Lower leg skin (tissue), 4 donors: ENCODE measurements around the gene FUT8. TPM values are rescaled to one million over a fixed set of nuclear protein-coding genes. Genes with fewer than 3 reads are reported as not detected.
"Not testable (repeated sequence)": the region's sequence is repeated elsewhere in the genome, so short reads cannot be mapped to it uniquely, and the experiment has no call there.

ENCODE experiments used
- DNase-seq, 2 donors: peaks; one replicate each; pipeline ENCODE4 v3.0.0-alpha.2; 2019; ENCODE audit warnings: low spot score in 2 of 2
- H3K4me3 ChIP-seq: fragments of 200-600 bp; sonication (generic); 2 replicates; pipeline ENCODE4 v1.5.1; 2017; ENCODE audit warnings: mild to moderate bottlenecking, low read depth; ENCODE audit not compliant: poor library complexity, severe bottlenecking
- CTCF ChIP-seq, 3 donors: fragments of 450-650 bp; IDR thresholded peaks; one replicate each; pipeline ENCODE4 v1.5.1; 2016; ENCODE audit warnings: antibody characterized with exemption in 3 of 3, mild to moderate bottlenecking in 3 of 3, moderate library complexity in 2 of 3
- POLR2A ChIP-seq, 2 donors: fragments of 450-650 bp; IDR thresholded peaks; one replicate each; pipeline ENCODE4 v1.6.1; 2016 to 2017; ENCODE audit warnings: antibody characterized with exemption in 2 of 2, mild to moderate bottlenecking in 1 of 2, moderate library complexity in 1 of 2
- WGBS, 2 donors: methylation state at CpG; one replicate each; pipeline ENCODE4 v1.1.5; 2018; 5-methylcytosine and 5-hydroxymethylcytosine counted together
- intact Hi-C: fragments of 100-400 bp; cut with DNase I; formaldehyde crosslinking; loops from one replicate; pipeline ENCODE4 v1.15.0; 2023; ENCODE audit warnings: low total_unique reads
- total RNA-seq, 4 donors: library from RNA; depleted of rRNA; stranded (reverse); fragments of >200 nt; gene quantifications; one replicate each; pipeline ENCODE4 v1.1.0, GENCODE V29; 2016

The FUT8 gene
- total RNA-seq, 4 donors from 2014 or later = 17.9 to 28.0 (median 25.2) TPM

DNA sequence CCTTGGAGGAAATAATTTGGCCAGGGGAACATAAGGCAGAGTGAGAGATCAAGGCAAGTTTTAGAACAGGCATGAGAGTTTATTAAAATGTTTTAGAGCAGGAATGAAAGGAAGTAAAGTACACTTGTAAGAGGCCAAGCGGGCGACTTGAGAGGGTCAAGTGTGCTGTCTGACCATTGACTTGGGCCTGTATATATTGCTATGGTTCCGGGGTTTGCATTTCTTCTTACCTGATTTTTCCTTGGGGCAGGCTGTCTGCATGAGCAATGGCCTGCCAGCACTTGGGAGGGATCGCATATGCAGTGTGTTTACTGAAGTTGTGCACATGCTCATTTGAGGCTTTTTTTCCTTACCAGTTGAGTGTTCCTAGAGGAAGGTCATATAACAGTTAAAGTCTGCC is 214.8 kb downstream of the FUT8 start:
- WGBS, 2 donors = 97 to 99% methylated on average over 4 of the region's 4 CpGs
- intact Hi-C loops = no loop called here
- no peak overlapping the region for H3K4me3 ChIP-seq
- no peak for DNase-seq
- TF ChIP-seq CTCF (IDR thresholded peaks at IDR 0.05) (no peak), POLR2A (IDR thresholded peaks at IDR 0.05) (no peak)

DNA sequence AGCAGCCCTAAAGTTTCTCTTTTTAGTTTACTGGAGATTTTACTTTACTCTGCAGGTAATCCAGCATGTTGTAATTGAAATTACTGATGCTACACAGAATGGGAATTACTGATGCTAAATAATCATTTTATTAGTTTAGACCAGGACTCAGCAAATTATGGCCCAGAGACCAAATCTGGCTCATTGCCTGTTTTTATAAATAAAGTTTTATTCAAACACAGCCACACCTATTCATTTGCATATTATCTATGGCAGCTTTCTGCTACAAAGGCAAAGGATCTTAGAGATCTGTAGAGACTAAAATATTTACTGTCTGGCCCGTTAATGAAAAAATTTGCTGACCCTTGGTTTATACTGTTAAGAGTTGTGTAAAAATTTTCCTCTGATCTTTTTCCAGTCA is 216.1 kb downstream of the FUT8 start:
- H3K4me3 ChIP-seq = no peak overlapping the region
- 87 to 90% methylated on average over 1 of the region's 1 CpG for WGBS, 2 donors
- TF ChIP-seq POLR2A (IDR thresholded peaks at IDR 0.05) (no peak), CTCF (IDR thresholded peaks at IDR 0.05) (no peak)
- intact Hi-C loops = no loop called here
- no peak for DNase-seq

- TF ChIP-seq POLR2A (IDR thresholded peaks at IDR 0.05) (no peak), CTCF (IDR thresholded peaks at IDR 0.05) (no peak)
- intact Hi-C loops = no loop called here
- DNase-seq = no peak
- H3K4me3 ChIP-seq = no peak overlapping the region
- 62 to 90% methylated on average over 1 of the region's 1 CpG for WGBS, 2 donors
Measured at GRCh38 chr14:65631040-65631439, 218.5 kb downstream of the FUT8 start.

- WGBS, 2 donors = 94 to 97% methylated on average over 1 of the region's 1 CpG
- H3K4me3 ChIP-seq = no peak overlapping the region
- intact Hi-C loops = no loop called here
- DNase-seq = no peak
- no peak for TF ChIP-seq POLR2A (IDR thresholded peaks at IDR 0.05)
- no peak for TF ChIP-seq CTCF (IDR thresholded peaks at IDR 0.05)
Measured at GRCh38 chr14:65632487-65632886, 220.0 kb downstream of the FUT8 start.

- DNase-seq, H3K4me3 ChIP-seq, intact Hi-C loops: not testable (repeated sequence)
- 95 to 100% methylated on average over 2 to 8 of the region's 26 CpGs for WGBS, 2 donors
Measured at GRCh38 chr14:65633666-65634065, 221.1 kb downstream of the FUT8 start.

- no peak overlapping the region for H3K4me3 ChIP-seq
- intact Hi-C loops = no loop called here
- DNase-seq = no peak
- TF ChIP-seq CTCF (IDR thresholded peaks at IDR 0.05) (no peak), POLR2A (IDR thresholded peaks at IDR 0.05) (no peak)
- 79 to 86% methylated on average over 7 of the region's 7 CpGs for WGBS, 2 donors
Measured at GRCh38 chr14:65637780-65638179, 225.2 kb downstream of the FUT8 start.
